HG03354 (cell line): ENCODE data around the gene PLIN3.
A peak's percentile ranks its signal among the peaks of the same experiment; 100 is the strongest.
"Not testable (repeated sequence)": the region's sequence is repeated elsewhere in the genome, so short reads cannot be mapped to it uniquely, and the experiment has no call there.

Experiments
- ATAC-seq: cut with Tn5 transposase; IDR thresholded peaks from one replicate; pipeline ENCODE4 v1.9.1; 2021; ENCODE audit warnings: mild to moderate bottlenecking; ENCODE audit not compliant: unreplicated experiment, poor library complexity, severe bottlenecking

Gene PLIN3

DNA sequence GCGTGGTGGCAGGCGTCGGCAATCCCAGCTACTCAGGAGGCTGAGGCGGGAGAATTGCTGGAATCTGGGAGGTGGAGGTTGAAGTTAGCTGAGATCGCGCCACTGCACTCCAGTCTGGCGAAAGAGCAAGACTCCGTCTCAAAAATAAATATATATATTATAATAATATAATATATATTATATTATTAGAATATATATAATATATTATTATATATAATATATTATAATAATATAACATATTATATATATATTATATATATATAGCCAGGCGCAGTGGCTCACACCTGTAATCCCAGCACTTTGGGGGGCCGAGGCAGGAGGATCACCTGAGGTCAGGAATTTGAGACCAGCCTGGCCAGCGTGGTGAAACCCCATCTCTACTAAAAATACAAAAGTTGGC is 25.5 kb upstream of the PLIN3 start:
- not testable (repeated sequence) for ATAC-seq

DNA sequence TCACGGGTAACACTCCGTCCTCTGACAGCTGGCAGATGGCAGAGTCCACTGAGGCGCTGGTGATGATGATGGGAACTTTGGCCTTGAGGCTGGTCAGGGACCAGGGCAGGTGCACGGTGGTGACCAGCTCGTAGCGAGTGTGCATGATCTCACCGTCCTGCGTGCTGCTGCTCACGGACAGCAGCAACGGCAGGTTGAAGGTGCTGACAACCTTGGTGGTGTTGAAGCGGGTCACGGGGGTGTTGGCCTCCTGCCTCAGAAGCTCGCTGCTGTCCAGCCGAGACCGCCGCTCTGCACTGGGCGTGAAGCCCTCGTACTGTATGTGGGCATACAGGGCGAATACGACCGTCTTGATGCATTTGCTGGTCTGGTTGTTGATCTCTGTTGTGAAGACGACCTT is 23.6 kb upstream of the PLIN3 start:
- no peak for ATAC-seq

DNA sequence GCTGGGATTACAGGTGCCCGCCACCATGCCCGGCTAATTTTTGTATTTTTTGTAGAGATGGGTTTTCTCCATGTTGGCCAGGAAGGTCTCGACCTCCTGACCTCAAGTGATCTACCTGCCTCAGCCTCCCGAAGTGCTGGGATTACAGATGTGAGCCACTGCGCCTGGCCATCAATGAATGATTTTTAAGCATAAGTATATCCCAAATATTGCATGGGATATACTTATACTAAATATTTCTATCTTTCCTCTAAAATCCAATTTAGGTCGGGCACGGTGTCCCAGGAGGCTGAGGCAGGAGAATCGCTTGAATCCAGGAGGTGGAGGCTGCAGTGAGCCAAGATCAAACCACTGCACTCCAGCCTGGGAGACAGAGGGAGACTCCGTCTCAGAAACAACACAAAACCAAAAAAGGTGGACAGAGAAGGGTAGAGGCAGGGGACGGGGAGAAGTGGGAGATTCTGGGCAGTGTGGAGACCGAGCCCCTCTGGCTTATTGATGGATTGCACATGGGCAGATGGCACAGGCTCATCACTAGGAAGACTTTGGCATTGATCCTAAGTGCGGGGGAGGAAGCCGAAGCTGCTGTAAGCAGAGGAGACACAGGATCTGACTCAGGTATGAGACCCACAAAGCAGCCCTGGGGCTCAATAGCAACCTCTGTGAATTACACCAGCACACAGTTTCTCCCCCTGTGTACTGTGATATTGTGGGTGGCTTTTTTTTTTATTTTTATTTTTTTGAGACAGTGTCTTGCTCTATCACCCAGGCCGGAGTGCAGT is 21.8 kb upstream of the PLIN3 start:
- ATAC-seq = no peak

DNA sequence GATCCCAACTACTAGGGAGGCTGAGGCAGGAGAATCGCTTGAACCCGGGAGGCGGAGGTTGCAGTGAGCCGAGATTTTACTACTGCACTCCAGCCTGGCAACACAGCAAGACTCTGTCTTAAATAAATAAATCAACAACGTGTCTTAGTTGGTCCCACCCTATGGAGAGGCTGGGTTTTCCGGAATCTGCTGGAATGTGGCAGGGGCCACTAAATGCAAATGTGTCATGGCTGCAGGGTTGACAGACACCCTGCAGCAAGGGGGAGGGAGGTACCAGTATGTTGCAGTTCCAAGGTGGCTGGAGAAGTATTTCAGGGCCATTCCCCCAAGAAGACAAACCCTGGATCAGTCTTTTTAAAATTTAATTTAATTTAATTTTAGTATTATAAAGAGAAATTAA is 20.3 kb upstream of the PLIN3 start:
- ATAC-seq = not testable (repeated sequence)

DNA sequence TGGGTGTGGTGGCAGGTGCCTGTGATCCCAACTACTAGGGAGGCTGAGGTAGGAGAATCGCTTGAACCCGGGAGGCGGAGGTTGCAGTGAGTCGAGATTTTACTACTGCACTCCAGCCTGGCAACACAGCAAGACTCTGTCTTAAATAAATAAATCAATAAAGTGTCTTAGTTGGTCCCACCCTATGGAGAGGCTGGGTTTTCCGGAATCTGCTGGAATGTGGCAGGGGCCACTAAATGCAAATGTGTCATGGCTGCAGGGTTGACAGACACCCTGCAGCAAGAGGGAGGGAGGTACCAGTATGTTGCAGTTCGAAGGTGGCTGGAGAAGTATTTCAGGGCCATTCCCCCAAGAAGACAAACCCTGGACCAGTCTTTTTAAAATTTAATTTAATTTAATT is 17.5 kb upstream of the PLIN3 start:
- ATAC-seq = not testable (repeated sequence)

DNA sequence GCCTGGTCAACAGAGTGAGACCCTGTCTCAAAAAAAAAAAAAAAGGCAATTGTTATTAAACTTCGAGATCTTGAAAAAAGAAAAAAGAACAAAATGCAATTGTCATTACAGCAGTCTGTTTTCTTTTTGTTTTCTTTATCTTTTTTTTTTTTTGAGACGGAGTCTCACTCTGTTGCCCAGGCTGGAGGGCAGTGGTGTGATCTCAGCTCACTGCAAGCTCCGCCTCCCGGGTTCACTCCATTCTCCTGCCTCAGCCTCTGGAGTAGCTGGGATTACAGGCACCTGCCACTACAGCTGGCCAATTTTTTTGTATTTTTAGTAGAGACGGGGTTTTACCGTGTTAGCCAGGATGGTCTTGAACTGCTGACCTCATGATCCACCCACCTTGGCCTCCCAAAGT is 15.4 kb upstream of the PLIN3 start:
- not testable (repeated sequence) for ATAC-seq

DNA sequence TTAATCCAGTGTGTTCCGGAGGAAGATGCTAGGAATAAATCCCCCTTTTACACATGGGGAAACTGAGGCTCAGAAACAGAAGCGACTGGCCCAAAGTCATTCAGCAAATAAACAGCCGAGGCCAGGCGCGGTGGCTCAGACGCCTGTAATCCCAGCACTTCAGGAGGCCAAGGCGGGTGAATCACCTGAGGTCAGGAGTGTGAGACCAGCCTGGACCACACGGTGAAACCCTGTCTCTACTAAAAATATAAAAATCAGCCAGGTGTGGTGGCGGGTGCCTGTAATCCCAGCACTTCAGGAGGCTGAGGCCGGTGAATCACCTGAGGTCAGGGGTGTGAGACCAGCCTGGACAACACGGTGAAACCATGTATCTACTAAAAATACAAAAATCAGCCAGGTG is 11.6 kb upstream of the PLIN3 start:
- no peak for ATAC-seq

DNA sequence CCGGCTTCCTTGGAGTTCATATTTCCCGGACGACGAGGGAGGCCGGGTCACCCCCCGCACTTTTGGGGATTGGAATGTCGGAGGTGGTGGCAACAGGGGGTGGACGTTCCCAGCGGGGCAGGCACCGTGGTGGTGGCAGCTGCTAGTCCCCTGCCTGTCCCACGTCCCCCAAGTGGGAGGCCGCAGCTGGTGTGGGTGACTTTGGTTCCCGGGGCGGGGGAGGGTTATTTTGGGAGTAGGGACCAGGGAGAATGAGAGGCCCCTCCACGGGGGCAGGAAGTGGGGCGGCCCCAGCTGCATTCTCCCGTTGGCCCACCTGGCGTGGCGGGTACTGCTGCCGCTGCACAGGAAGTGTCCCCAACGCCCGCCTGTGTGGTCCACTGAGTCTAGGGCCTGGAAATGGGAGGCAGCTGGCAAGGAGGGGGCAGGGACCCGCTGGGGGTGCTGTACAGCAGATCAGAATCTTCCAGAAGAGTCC is 11.1 kb upstream of the PLIN3 start:
- no peak for ATAC-seq

DNA sequence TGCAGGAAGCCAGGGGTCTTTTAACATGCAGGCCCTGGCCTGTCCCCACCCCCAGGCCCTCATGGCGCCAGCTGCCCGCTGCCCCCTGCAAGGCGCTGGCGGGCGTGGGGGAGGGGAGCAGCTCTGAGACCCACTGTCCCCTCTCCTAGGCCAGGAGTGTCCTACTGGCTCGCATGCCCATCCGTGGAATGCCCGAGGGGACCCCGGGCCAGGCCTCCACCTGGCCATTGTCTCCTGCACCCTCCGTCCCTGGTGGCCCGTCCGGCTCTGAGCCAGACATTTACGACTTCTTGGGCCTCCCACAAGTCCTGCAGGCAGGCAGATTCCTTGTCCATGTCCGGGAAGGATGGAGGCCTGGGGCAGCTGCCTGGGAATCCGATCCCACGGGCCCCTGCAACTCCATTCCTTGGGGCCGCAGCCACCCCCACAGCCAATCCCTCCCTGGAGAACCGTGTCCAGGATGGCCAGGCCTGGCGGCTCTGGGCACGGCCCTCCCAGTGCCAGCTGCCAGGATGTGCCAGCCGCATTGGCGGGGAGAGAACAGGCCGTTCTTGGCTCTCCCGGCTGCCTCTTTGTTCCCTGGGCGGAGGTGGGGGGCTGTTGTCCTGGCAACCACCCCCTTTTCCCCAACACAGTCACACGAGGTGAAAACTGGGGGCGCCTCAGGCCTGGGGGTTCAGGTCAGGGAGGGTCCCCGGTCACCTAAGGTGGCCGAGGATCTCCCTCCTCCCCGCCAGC is 10.5 kb upstream of the PLIN3 start:
- ATAC-seq = no peak

DNA sequence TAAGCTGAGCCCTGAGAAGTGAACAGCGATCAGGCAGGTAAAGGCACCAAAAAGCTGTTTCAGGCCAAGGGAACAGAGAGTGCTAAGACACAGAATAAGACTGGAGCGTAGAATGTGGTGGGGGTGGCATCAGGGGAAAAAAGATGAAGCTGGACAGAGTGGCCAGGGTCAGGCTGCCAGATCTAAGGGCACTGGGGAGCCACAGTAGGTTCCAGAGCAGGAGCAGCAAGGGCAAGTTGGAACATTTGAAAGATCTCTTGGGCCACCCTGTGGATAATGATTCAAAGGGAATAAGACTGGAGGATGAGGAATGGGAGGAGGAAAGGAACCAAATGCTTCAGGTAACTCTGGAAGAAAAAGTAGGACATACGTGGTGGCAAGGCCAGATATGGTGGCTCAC is 6.5 kb upstream of the PLIN3 start:
- ATAC-seq = no peak

DNA sequence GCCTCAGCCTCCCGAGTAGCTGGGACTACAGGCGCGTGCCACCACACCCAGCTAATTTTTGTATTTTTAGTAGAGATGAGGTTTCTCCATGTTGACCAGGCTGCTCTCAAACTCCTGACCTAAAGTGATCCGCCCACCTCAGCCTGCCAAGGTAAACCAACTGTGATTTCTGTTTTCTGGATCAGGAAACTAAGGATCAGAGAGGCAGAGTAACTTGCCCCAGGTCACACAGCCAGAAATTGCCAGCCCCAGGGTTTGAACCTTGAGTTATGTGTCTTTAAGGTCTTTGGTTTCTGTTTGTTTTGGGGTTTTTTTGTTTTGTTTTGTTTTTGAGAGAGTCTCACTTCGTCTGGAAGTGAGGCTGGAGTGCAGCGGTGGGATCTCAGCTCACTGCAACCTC is 4.2 kb upstream of the PLIN3 start:
- no peak for ATAC-seq

DNA sequence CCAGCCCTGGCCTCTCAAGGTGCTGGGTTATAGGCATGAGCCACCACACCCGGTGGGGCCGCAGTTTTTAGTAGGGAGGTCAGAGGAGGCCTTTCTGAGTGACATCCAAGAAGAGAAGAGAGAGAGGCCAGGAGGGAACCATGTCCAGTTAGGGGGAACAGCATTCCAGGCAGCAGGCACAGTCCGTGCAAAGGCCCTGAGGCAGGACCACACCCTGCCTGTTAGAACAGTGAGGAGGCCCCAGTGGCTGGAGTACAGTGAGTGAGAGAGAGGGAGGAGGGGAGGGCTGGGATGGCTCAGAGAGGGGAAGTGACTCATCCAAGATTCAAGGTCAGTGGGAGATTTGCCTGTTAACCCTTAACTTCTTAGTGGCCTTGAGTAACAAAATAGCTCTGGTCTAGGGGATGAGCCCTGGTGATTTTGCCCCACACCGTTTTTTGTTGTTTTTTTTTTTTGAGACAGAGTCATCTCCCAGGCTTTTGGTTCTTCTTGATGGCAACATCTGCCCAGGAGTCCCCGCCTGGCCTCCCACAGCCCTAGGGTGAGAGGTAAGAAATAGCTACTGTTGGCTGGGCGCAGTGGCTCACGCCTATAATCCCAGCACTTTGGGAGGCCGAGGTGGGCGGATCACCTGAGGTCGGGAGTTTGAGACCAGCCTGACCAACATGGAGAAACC is 2.7 kb upstream of the PLIN3 start:
- ATAC-seq = no peak

DNA sequence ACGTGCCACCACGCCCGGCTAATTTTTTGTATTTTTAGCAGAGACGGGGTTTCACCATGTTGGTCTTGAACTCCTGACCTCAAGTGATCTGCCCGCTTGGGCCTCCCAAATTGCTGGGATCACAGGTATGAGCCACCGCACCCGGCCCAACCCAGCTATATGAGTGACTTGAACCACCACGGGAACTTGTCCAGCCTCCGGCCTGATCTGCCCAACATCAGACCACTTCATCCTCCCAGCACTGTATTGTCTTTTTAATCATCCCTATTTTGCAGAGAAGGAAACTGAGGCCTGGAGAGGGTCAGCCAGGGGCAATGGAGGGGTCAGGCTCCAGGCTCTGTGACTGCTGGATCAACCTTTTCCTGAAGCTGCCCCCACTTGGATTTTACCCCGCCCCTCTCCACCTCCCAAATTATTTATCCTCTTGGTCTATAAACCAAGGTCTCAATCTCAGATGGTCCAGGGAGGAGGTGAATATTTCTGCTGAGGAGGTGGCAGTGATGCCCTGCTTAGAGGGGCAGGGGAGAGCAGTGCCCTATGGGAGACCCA is 893 bp upstream of the PLIN3 start:
- no peak for ATAC-seq

DNA sequence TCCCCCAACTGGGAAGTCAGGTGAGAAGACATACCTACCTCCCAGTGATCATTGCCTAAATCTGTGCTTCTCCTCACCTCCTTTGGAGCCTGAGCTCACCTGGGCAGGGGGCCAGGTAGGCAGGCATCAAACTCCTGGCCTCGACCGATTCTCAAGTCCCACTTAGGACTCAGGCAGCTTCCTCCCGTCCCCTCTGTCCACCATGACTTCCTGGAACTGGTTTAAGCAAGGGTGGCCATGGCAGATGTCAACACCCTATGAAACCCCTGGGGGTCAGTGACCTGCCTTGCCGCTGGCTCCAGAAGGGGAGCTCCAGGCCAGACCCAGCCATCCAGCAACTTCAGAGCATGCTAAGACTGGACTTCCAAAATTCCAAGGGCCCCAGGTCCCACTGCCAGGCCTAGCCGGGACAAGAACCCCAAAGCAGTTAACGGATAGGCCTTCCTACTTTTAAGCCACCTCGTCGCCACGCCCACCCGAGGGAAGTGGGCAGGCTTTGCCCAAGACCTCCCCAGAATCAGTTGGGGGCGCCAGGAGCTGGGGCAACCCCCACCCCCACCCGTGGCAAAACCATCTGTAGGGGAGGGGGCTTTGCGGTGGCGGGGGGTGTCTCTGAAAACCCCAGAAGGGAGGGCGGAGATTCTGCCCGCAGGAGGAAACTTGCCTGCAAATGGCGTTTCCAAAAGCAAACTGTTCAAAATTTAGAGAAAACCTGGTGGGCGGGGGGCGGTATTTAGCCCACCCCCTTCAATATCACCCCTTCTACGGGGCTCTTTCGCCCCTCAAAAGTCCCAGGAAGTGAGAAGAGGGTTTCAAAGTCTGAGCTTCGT is 657 bp downstream of the PLIN3 start:
- ATAC-seq = peak; percentile 11

DNA sequence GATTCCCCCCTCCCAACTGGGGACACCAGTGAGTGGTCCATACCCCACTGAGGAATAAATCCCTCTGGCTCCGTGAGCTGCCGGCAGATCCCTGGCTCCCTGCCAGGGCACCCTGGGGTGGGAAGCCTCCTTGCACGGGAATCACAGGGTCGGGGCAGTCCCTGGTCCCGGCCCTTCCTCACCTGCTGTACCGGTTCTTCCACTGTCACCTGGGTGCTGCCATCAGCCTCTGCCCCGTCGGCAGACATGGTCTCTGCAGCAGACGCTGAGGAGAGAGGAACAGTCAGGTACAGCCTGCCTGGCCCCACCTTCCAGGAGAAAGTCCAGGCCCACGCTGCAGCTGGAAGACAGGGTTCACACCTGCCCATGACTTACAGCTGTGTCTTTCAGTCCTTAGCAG is 6.3 kb downstream of the PLIN3 start:
- ATAC-seq = no peak

DNA sequence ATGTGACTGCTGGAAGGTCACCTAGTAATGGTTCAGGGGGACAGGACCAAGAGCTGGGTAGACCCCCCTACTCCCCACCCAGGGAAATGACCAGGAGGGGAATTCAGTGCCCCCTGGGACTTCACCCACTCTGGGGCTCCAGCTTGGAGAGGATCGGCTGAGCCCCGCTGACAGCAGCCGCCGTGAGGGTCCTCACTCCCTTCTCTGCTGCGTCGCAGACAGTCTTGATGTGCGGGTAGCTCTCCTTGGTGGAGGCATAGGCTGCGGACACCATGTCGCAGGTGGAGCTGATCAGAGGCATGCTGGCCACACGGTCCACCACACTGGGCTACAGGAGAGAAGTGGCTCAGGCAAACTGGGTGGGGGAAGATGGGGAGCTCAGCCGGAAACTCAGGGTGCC is 7.8 kb downstream of the PLIN3 start:
- no peak for ATAC-seq

DNA sequence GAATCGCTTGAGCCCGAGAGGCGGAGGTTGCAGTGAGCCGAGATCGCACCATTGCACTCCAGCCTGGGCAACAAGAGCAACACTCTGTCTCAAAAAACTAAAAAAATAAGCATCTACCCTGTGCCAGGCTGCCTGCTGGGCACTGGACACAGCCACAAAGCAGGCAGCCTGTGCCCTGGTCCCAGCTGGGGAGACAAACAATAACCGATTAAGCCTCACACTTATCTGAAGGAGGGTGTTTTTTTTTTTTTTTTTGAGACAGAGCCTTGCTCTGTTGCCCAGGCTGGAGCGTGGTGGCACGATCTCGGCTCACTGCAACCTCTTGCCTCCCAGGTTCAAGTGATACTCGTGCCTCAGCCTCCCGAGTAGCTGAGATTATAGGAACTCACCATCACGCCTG is 11.0 kb downstream of the PLIN3 start:
- not testable (repeated sequence) for ATAC-seq

DNA sequence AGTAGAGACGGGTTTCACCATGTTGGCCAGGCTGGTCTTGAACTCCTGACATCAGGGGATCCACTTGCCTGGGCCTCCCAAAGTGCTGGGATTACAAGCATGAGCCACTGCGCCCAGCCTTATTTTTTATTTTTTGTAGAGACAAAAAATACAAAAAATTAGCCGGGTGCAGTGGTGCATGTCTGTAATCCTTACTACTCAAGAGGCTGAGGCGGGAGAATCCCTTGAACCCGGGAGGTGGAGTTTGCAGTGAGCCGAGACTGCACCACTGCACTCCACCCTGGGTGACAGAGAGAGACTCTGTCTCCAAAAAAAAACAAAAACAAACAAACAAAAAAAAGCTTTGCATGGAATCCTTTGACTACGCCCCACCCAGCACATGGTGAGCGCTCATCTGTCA is 14.0 kb downstream of the PLIN3 start:
- ATAC-seq = not testable (repeated sequence)

DNA sequence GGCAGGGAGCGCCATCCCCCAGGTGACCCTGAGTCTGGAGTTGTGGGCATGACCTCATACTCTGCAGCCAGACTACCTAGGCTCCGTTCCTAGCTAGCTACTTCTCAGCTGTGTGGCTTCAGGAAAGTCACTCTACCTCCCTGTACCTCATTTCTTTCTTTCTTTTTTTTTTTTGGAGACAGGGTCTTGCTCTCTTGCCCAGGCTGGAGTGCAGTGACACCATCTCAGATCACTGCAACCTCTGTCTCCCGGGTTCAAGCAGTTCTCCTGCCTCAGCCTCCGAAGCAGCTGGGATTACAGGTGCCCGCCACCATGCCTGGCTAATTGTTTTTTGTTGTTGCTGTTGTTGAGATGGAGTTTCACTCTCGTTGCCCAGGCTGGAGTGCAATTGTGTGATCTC is 15.0 kb downstream of the PLIN3 start:
- ATAC-seq = no peak
